ENCODE data around the gene TMEM14C. TPM values are rescaled to one million over a fixed set of nuclear protein-coding genes. Genes with fewer than 3 reads are reported as not detected.
"Not testable (repeated sequence)": the region's sequence is repeated elsewhere in the genome, so short reads cannot be mapped to it uniquely, and the experiment has no call there.

Gene TMEM14C
- total RNA-seq, 6 experiments from 2014 or later, result 45.6 to 72.1 (median 54.0) TPM

DNA sequence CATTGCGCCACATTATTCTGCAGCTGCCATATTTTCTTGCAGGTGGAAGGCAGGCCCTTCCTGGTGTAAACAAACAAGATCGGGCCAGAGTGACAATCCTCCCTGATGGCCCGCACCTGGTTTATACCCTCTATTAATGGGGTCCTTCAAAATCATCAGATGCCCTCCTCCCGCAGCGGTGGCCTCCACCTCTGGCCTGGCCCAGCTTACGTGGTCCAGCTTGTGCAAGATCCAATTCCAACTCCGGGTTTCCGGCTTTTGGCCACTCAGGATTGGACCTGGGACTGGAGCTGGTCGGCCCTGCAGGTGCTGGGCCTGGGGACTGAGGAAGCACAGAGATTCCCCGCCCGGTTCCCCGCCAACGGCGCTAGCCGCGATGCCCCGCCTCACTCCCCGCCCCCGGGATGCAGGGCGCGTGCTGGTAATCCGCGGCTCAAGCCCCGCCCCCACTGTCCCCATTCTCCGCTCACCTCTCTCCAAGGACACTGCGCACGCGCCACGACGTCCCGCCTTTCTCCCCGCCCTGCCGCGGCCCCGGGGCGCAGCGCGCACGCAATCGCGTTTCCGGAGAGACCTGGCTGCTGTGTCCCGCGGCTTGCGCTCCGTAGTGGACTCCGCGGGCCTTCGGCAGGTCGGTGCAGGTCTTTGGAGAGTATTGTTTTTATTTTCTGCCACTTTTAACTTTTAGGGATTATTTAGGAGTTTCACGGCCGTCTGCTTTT lies 24.5 kb downstream of the TMEM14C start, which contains the start of gene TMEM14B:
Gene TMEM14B (plus strand): TSS at position 555 of the 722 bp plus-strand sequence. CDS start 1,441 bp downstream, outside the sequence.
- no peaks in the 10 kb centered on the region for H3K27me3 ChIP-seq
- intact Hi-C loops (cut with DNase I), result no loop called here
- DNase-seq (peak; percentile 100), ATAC-seq (peak; percentile 99 to 100 (median 99))
- no peaks in the 10 kb centered on the region for H3K9me3 ChIP-seq
- H3K4me3 ChIP-seq, result peak within 1 kb of the TSS; percentile 66 to 85 (median 81)
- H3K4me1 ChIP-seq, result peaks cover 0 to 10% (median 0%) of the 10 kb centered on the region in 4 donors
- under 1% methylated on average over 29 of the region's 52 CpGs for WGBS (ENCODE audit: insufficient coverage, low coverage, low lambda C conversion rate, missing lambda C conversion rate)
- peak; percentile 89 for TF ChIP-seq POLR2A (IDR thresholded peaks at IDR 0.05)
- no peak for TF ChIP-seq CTCF (IDR thresholded peaks at IDR 0.05)
- peaks cover 0 to 4% (median 0%) of the 10 kb centered on the region in 4 donors for H3K36me3 ChIP-seq
- H3K27ac ChIP-seq, result peak within 1 kb of the TSS; percentile 30 to 68 (median 67)

- TF ChIP-seq CTCF (IDR thresholded peaks at IDR 0.05) (no peak), POLR2A (IDR thresholded peaks at IDR 0.05) (no peak)
- Histone ChIP-seq H3K4me3 (no peak overlapping the region), H3K36me3 (peaks cover 0 to 7% (median 2%) of the 10 kb centered on the region in 4 donors), H3K27me3 (no peaks in the 10 kb centered on the region), H3K9me3 (no peaks in the 10 kb centered on the region), H3K27ac (no peak overlapping the region), H3K4me1 (peaks cover 0 to 10% (median 0%) of the 10 kb centered on the region in 4 donors)
- DNase-seq (no peak), ATAC-seq (no peak)
- intact Hi-C loops (cut with DNase I), result no loop called here
- WGBS (ENCODE audit: insufficient coverage, low coverage, low lambda C conversion rate, missing lambda C conversion rate), result 75% methylated on average over 2 of the region's 2 CpGs
These were observed 26.9 kb downstream of the TMEM14C start for GRCh38 chr6:10749734-10750133.

DNA sequence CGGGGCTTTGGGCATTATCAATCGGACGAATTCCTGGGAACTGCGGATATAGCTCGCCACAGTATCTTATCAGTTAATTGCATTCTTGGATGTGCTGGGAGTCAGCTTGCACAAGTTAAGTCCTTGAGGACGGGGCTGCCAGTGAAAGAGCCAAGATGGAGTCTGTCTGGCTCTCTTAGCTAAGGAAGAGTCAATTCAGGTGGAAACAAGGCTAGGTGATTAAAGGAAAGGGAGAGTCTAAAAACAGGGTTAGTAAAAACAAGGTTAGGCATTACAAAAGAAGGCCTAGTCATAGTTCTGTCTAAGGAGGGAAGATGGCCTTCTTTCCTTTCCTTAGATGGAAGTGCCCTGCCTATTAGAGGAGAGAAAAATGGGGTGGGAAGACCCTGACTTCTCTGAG lies 27.7 kb downstream of the TMEM14C start:
- H3K27me3 ChIP-seq; DNase-seq; ATAC-seq; H3K4me3 ChIP-seq; H3K9me3 ChIP-seq; intact Hi-C loops (cut with DNase I); H3K27ac ChIP-seq: not testable (repeated sequence)
- peaks cover 0 to 10% (median 0%) of the 10 kb centered on the region in 4 donors for H3K4me1 ChIP-seq
- 85% methylated on average over 6 of the region's 6 CpGs for WGBS (ENCODE audit: insufficient coverage, low coverage, low lambda C conversion rate, missing lambda C conversion rate)
- peaks cover 0 to 13% (median 6%) of the 10 kb centered on the region in 4 donors for H3K36me3 ChIP-seq

GRCh38 chr6:10751757-10752156 lies 28.9 kb downstream of the TMEM14C start:
- H3K4me3 ChIP-seq; H3K27me3 ChIP-seq; ATAC-seq; H3K27ac ChIP-seq; intact Hi-C loops (cut with DNase I); H3K9me3 ChIP-seq; DNase-seq: not testable (repeated sequence)
- peaks cover 0 to 10% (median 0%) of the 10 kb centered on the region in 4 donors for H3K4me1 ChIP-seq
- peaks cover 0 to 19% (median 8%) of the 10 kb centered on the region in 4 donors for H3K36me3 ChIP-seq
- WGBS (ENCODE audit: insufficient coverage, low coverage, low lambda C conversion rate, missing lambda C conversion rate), result 100% methylated on average over 1 of the region's 5 CpGs

GRCh38 chr6:10756085-10756484 lies 33.2 kb downstream of the TMEM14C start:
- WGBS (ENCODE audit: insufficient coverage, low coverage, low lambda C conversion rate, missing lambda C conversion rate), result 100% methylated on average over 1 of the region's 1 CpG
- peaks cover 0 to 27% (median 12%) of the 10 kb centered on the region in 4 donors for H3K36me3 ChIP-seq

More at GRCh38 chr6:10756085-10756484, 33.2 kb downstream of the TMEM14C start:
- H3K4me1 ChIP-seq, result no peaks in the 10 kb centered on the region
- H3K27me3 ChIP-seq, result no peaks in the 10 kb centered on the region
- H3K9me3 ChIP-seq, result no peaks in the 10 kb centered on the region
- H3K27ac ChIP-seq, result no peak overlapping the region
- TF ChIP-seq POLR2A (IDR thresholded peaks at IDR 0.05), result no peak
- TF ChIP-seq CTCF (IDR thresholded peaks at IDR 0.05), result no peak
- H3K4me3 ChIP-seq, result no peak overlapping the region
- DNase-seq, result no peak
- intact Hi-C loops (cut with DNase I), result no loop called here
- no peak for ATAC-seq

Data from right lobe of liver (tissue), 6 donors.